Measurements from ENCODE around the gene NSMCE1.

- TF ChIP-seq POLR2A (IDR thresholded peaks at IDR 0.05) = no peak
- TF ChIP-seq, protein P1, sequence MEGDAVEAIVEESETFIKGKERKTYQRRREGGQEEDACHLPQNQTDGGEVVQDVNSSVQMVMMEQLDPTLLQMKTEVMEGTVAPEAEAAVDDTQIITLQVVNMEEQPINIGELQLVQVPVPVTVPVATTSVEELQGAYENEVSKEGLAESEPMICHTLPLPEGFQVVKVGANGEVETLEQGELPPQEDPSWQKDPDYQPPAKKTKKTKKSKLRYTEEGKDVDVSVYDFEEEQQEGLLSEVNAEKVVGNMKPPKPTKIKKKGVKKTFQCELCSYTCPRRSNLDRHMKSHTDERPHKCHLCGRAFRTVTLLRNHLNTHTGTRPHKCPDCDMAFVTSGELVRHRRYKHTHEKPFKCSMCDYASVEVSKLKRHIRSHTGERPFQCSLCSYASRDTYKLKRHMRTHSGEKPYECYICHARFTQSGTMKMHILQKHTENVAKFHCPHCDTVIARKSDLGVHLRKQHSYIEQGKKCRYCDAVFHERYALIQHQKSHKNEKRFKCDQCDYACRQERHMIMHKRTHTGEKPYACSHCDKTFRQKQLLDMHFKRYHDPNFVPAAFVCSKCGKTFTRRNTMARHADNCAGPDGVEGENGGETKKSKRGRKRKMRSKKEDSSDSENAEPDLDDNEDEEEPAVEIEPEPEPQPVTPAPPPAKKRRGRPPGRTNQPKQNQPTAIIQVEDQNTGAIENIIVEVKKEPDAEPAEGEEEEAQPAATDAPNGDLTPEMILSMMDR (IDR thresholded peaks at IDR 0.05) = no peak
Measured at GRCh38 chr16:27251541-27252205, 16.9 kb downstream of the NSMCE1 start.
